A673 (cell line): ENCODE data around the gene NBPF9. TPM values are rescaled to one million over a fixed set of nuclear protein-coding genes. Genes with fewer than 3 reads are reported as not detected.
"Not testable (repeated sequence)": the region's sequence is repeated elsewhere in the genome, so short reads cannot be mapped to it uniquely, and the experiment has no call there.

Source experiments
- BruUV-seq: library from RNA; stranded (reverse); fragments of 400-500 nt; replicated peaks from 2 replicates; lab custom pipeline; 2021; lab: Mats Ljungman, UMichigan
- CTCF ChIA-PET: fragments of 300-600 bp; sonication (Branson Sonifier 250); formaldehyde crosslinking; loops from one replicate; lab custom pipeline; 2022; ENCODE audit warnings: antibody characterized with exemption; lab: Charles Lee
- POLR2A ChIA-PET: fragments of 300-600 bp; sonication (Branson Sonifier 250); formaldehyde crosslinking; loops from one replicate; lab custom pipeline; 2022; ENCODE audit warnings: antibody characterized with exemption; ENCODE audit not compliant: low non-redundant PET; lab: Charles Lee
- DNase-seq: peaks from one replicate; pipeline ENCODE4 v3.0.0-alpha.2; 2015; ENCODE audit warnings: low spot score
- H3K27ac ChIP-seq: fragments of 200-600 bp; sonication (generic); 2 replicates; pipeline ENCODE4 v1.5.1; 2016; ENCODE audit warnings: mixed run types, low read depth, mild to moderate bottlenecking, mixed read lengths, antibody characterized with exemption, low read length; ENCODE audit not compliant: poor library complexity, severe bottlenecking
- H3K27me3 ChIP-seq: fragments of 200-600 bp; sonication (generic); replicated peaks from 2 replicates; pipeline ENCODE4 v1.6.1; 2017; ENCODE audit warnings: mixed run types, low read depth, mild to moderate bottlenecking, mixed read lengths, antibody characterized with exemption, low read length; ENCODE audit not compliant: insufficient read depth, poor library complexity
- H3K36me3 ChIP-seq: fragments of 200-600 bp; sonication (generic); 2 replicates; pipeline ENCODE4 v1.6.1; 2016; ENCODE audit warnings: mixed run types, mild to moderate bottlenecking, mixed read lengths, antibody characterized with exemption, low read length; ENCODE audit not compliant: insufficient read depth, poor library complexity, severe bottlenecking
- H3K4me1 ChIP-seq: fragments of 200-600 bp; sonication (generic); 2 replicates; pipeline ENCODE4 v1.6.1; 2017; ENCODE audit warnings: mixed run types, mild to moderate bottlenecking, mixed read lengths, antibody characterized with exemption, low read length; ENCODE audit not compliant: insufficient read depth, poor library complexity, severe bottlenecking
- H3K4me3 ChIP-seq: fragments of 200-600 bp; sonication (generic); 2 replicates; pipeline ENCODE4 v1.5.1; 2016; ENCODE audit warnings: low read depth, mixed run types, mild to moderate bottlenecking, mixed read lengths, low read length; ENCODE audit not compliant: poor library complexity, severe bottlenecking
- H3K9me3 ChIP-seq: fragments of 200-600 bp; sonication (generic); 2 replicates; pipeline ENCODE4 v1.6.1; 2016; ENCODE audit warnings: mixed run types, low read depth, mild to moderate bottlenecking, mixed read lengths, antibody characterized with exemption, low read length; ENCODE audit not compliant: poor library complexity, severe bottlenecking
- intact Hi-C: fragments of 100-400 bp; cut with micrococcal nuclease; formaldehyde crosslinking; loops from one replicate; pipeline ENCODE4 v1.10.0; 2022; ENCODE audit not compliant: unreplicated experiment
- total RNA-seq: library from RNA; stranded (reverse); gene quantifications from 2 replicates; pipeline ENCODE4 v1.2.3, GENCODE V29; 2021
- TF ChIP-seq, protein P1 (sequence below): fragments of 300-800, 200-600 bp; sonication (generic); conservative IDR thresholded peaks from 2 replicates; pipeline ENCODE4 v1.5.1; 2017; ENCODE audit warnings: low read depth, mild to moderate bottlenecking, antibody characterized with exemption, low read length, moderate library complexity, mixed read lengths

NBPF9 gene
- total RNA-seq, 1 experiment from 2014 or later: 37.0 TPM

DNA sequence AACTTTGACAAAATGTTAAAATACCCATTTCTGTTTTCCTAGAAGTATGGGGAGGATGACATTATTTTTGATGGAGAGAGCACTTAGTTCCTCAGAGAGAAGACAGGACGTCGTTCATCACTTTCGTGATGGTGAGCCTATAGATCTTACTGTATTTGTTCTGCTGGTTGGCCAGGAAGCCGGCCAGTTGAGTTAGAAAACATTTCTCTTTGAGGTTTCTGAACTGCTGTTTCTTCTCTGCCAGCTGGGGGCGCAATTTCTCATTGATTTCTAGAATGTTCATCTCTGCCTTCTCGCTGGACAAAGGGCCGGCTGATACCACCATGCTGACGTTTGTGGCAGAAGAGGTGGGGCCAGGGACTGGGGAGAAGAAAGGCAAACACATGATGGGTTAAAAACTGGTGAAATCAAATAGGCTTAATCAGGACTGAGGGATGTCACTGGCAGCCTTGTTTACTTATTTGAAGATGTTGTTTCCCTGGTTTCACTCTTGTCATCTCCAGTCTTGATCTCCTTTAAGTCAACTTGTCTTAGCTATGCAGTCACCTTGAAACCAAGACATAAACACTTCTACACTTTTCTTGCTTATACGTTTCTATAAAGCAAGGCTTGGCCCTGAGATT is 27.7 kb downstream of the NBPF9 start:
- H3K27me3 ChIP-seq, H3K4me1 ChIP-seq, CTCF ChIA-PET, BruUV-seq, H3K36me3 ChIP-seq, DNase-seq, H3K4me3 ChIP-seq, POLR2A ChIA-PET, H3K27ac ChIP-seq, H3K9me3 ChIP-seq, intact Hi-C loops: not testable (repeated sequence)
- TF ChIP-seq, protein P1, sequence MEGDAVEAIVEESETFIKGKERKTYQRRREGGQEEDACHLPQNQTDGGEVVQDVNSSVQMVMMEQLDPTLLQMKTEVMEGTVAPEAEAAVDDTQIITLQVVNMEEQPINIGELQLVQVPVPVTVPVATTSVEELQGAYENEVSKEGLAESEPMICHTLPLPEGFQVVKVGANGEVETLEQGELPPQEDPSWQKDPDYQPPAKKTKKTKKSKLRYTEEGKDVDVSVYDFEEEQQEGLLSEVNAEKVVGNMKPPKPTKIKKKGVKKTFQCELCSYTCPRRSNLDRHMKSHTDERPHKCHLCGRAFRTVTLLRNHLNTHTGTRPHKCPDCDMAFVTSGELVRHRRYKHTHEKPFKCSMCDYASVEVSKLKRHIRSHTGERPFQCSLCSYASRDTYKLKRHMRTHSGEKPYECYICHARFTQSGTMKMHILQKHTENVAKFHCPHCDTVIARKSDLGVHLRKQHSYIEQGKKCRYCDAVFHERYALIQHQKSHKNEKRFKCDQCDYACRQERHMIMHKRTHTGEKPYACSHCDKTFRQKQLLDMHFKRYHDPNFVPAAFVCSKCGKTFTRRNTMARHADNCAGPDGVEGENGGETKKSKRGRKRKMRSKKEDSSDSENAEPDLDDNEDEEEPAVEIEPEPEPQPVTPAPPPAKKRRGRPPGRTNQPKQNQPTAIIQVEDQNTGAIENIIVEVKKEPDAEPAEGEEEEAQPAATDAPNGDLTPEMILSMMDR: 0 out of 2 replicates have a peak, but pooled peaks have one; percentile 19

DNA sequence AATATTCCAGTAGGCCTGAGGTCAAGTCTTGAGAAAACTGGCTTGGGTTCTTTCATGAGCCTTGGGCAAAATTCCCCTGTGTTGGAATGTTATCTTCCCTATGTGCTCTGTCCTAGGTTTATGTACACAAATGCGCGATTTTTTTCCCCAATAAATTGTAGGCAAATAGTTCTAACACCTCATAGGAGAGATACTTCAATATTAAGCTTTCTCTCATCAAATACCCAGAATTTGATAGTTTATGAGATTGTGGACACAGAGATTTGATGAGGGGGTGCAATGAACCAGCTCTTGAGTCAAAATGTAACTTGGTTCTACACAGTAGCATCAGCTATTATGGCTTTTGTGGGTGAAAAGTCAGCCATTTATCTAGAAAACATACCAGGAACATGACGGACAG is 38.7 kb downstream of the NBPF9 start:
- BruUV-seq, CTCF ChIA-PET: not testable (repeated sequence)

DNA sequence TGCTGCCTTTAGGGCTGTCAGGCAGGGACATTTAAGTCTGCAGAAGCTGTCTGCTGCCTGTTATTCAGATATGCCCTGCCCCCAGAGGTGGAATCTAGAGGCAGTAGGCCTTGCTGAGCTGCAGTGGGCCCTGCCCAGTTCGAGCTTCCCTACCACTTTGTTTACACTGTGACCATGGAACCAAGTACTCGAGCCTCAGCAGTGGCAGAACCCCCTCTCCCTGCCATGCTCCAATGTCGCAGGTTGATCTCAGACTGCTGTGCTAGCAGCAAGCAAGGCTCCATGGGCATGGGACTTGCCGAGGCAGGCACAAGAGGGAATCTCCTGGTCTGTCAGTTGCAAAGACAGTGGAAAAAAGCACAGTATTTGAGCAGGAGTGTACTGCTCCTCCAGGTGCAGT is 60.3 kb downstream of the NBPF9 start:
- POLR2A ChIA-PET, H3K36me3 ChIP-seq, CTCF ChIA-PET, H3K4me1 ChIP-seq, DNase-seq, H3K27me3 ChIP-seq, H3K27ac ChIP-seq, intact Hi-C loops, H3K9me3 ChIP-seq, H3K4me3 ChIP-seq, BruUV-seq: not testable (repeated sequence)

More for the DNA sequence above, 38.7 kb downstream of the NBPF9 start:
- H3K9me3 ChIP-seq, POLR2A ChIA-PET, H3K4me3 ChIP-seq, H3K36me3 ChIP-seq, DNase-seq, intact Hi-C loops, H3K4me1 ChIP-seq, H3K27me3 ChIP-seq, H3K27ac ChIP-seq: not testable (repeated sequence)

DNA sequence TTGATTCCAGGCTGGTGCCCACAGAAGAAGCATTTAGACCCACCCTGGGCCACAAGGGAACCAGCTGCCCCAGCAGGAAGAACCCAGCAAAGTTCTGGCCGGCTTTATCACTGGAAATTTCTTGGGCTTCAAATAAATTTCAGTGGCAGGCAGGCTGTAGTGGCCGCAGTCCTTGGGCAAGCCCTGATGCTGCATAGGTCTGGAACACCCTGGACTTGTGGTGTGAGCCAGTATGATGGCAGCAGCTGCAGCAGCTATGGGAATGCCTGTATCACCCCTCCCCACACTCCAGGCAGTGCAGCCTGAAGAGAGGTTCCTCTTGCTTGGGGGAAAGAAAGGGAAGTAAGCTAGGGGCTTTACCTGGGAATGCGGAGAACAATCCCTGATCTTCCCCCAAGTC is 69.4 kb downstream of the NBPF9 start:
- H3K36me3 ChIP-seq, H3K27me3 ChIP-seq, BruUV-seq, H3K9me3 ChIP-seq, intact Hi-C loops, H3K4me3 ChIP-seq, H3K4me1 ChIP-seq, CTCF ChIA-PET, DNase-seq, H3K27ac ChIP-seq, POLR2A ChIA-PET: not testable (repeated sequence)

DNA sequence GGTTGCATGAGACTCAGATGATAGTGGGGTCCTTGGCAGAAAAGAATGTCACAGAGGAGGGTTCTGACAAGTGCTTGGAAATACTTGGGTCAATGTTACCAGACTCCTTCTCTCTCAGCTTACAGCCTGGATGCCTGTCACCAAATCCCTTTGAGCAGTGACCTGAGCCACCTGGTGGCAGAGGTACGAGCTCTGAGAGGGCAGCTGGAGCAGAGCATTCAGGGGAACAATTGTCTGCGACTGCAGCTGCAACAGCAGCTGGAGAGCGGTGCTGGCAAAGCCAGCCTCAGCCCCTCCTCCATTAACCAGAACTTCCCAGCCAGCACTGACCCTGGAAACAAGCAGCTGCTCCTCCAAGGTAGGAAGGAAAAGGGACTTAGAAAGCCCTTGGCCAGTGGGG is 79.0 kb downstream of the NBPF9 start:
- H3K4me3 ChIP-seq, DNase-seq, BruUV-seq, POLR2A ChIA-PET, intact Hi-C loops, H3K27me3 ChIP-seq, H3K9me3 ChIP-seq, H3K36me3 ChIP-seq, CTCF ChIA-PET, H3K27ac ChIP-seq, H3K4me1 ChIP-seq: not testable (repeated sequence)

DNA sequence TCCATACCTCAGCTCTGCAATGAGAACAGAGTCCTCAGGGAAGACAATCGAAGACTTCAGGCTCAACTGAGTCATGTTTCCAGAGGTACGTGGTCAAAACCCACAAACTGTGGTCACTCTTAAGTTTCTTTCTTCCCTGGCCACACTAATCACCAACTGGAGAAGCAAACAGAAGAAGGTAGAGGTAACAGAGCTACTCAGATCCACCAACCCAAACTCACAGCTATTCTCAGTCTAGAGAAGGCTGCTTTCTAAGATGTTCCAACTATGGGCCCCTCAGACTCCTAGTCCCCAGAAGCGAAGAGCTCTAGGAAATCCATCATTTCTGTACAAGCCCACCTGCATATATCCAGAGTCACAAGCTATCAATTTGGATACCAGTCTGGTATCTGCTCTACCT is 84.8 kb downstream of the NBPF9 start:
- CTCF ChIA-PET, H3K4me3 ChIP-seq, H3K36me3 ChIP-seq, H3K9me3 ChIP-seq, DNase-seq, POLR2A ChIA-PET, BruUV-seq, intact Hi-C loops, H3K27me3 ChIP-seq, H3K4me1 ChIP-seq, H3K27ac ChIP-seq: not testable (repeated sequence)

DNA sequence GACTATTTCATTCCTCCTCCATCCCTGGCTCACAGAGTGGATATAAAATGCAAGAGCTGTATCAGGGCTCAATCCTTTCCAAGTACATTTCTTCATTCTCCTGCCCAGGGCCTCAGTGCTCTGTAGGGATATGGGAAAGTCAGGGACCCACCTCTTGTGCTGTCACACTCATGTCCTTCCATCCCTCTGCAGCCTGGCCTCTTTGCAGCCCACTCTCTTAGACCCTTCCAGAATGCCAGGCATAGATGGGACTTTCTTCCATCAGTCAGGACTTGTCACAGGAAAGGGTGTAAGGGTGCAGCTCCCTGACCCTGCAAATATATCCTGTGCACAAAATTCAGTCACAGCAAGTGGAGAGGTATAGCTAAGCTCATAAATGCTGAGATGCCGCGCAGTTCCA is 86.7 kb downstream of the NBPF9 start:
- DNase-seq, H3K4me1 ChIP-seq, H3K36me3 ChIP-seq, BruUV-seq, intact Hi-C loops, H3K9me3 ChIP-seq, H3K27me3 ChIP-seq, POLR2A ChIA-PET, CTCF ChIA-PET, H3K27ac ChIP-seq, H3K4me3 ChIP-seq: not testable (repeated sequence)
